SK-N-SH (cell line): Measurements from ENCODE around the gene PARP14. TPM values are rescaled to one million over a fixed set of nuclear protein-coding genes. Genes with fewer than 3 reads are reported as not detected.

ENCODE experiments used
- CTCF ChIA-PET: fragments of 300-600, 350-600 bp; formaldehyde crosslinking; extraction: SDS; loops from one replicate; lab custom pipeline; 2021; lab: Yijun Ruan, JAX
- POLR2A ChIA-PET: fragments of 350-600 bp; sonication (Branson Sonifier 250); formaldehyde crosslinking; extraction: SDS; loops from one replicate; lab custom pipeline; 2020; ENCODE audit warnings: antibody characterized with exemption, inconsistent platforms; lab: Yijun Ruan, JAX
- DNase-seq: peaks from one replicate; pipeline ENCODE4 v3.0.0; 2012
- H2AFZ ChIP-seq: fragments of 200-600 bp; sonication (generic); 2 replicates; pipeline ENCODE4 v1.8.1; 2016; ENCODE audit warnings: antibody characterized with exemption, mild to moderate bottlenecking, low read depth
- H3F3A ChIP-seq: fragments of 200-600 bp; sonication (generic); replicated peaks from 2 replicates; pipeline ENCODE3; 2016; ENCODE audit warnings: antibody characterized with exemption, mild to moderate bottlenecking; ENCODE audit not compliant: insufficient read depth
- H3K27ac ChIP-seq, 2 experiments: fragments of 200-500 bp in 1 of 2; fragments of 200-600 bp in 1 of 2; sonication (Bioruptor generic) in 1 of 2; sonication (generic), shearing (Covaris generic) in 1 of 2; 2 replicates each; pipeline versions ENCODE4 v1.5.1 to v1.6.1; 2014 to 2016; ENCODE audit warnings: low read depth in 2 of 2, inconsistent platforms in 1 of 2, low read length in 1 of 2, mild to moderate bottlenecking in 1 of 2, mixed read lengths in 1 of 2
- H3K27me3 ChIP-seq: fragments of 200-600 bp; sonication (generic), shearing (Covaris generic); 2 replicates; pipeline ENCODE4 v1.6.1; 2016; ENCODE audit warnings: mixed run types; ENCODE audit not compliant: insufficient read depth
- H3K36me3 ChIP-seq, 2 experiments: fragments of 200-500 bp in 1 of 2; fragments of 200-600 bp in 1 of 2; sonication (Bioruptor generic) in 1 of 2; sonication (generic) in 1 of 2; replicated peaks in 1 of 2; 2 replicates each; pipeline versions ENCODE3 to v1.5.1; 2014 to 2016; ENCODE audit warnings: low read length in 1 of 2, mild to moderate bottlenecking in 1 of 2; ENCODE audit not compliant: insufficient read depth in 2 of 2, control insufficient read depth in 1 of 2
- H3K4me1 ChIP-seq, 2 experiments: fragments of 200-500 bp in 1 of 2; fragments of 200-600 bp in 1 of 2; sonication (Bioruptor generic) in 1 of 2; sonication (generic), shearing (Covaris generic) in 1 of 2; 2 replicates each; pipeline versions ENCODE4 v1.5.1 to v1.6.1; 2014 to 2016; ENCODE audit warnings: low read depth in 1 of 2, low read length in 1 of 2, mixed run types in 1 of 2; ENCODE audit not compliant: insufficient read depth in 2 of 2, control insufficient read depth in 1 of 2
- H3K4me2 ChIP-seq: fragments of 200-600 bp; sonication (generic), shearing (Covaris generic); 2 replicates; pipeline ENCODE4 v1.6.1; 2017; ENCODE audit warnings: mixed run types
- H3K4me3 ChIP-seq, 2 experiments: fragments of 200-500 bp in 1 of 2; fragments of 200-600 bp in 1 of 2; sonication (Bioruptor generic) in 1 of 2; sonication (generic), shearing (Covaris generic) in 1 of 2; 2 replicates each; pipeline versions ENCODE4 v1.5.1 to v1.8.1; 2014 to 2016; ENCODE audit warnings: low read depth in 2 of 2, inconsistent platforms in 1 of 2, low read length in 1 of 2, mild to moderate bottlenecking in 1 of 2, mixed read lengths in 1 of 2, moderate library complexity in 1 of 2
- H3K79me2 ChIP-seq: fragments of 200-600 bp; sonication (generic); 2 replicates; pipeline ENCODE4 v1.8.1; 2017; ENCODE audit warnings: mild to moderate bottlenecking; ENCODE audit not compliant: insufficient read depth
- H3K9ac ChIP-seq: fragments of 200-600 bp; sonication (generic); 2 replicates; pipeline ENCODE4 v1.6.1; 2017; ENCODE audit warnings: mixed run types
- H3K9me2 ChIP-seq: fragments of 200-600 bp; sonication (generic); 2 replicates; pipeline ENCODE4 v1.6.1; 2017; ENCODE audit warnings: mixed run types
- H3K9me3 ChIP-seq: fragments of 200-600 bp; sonication (generic); 2 replicates; pipeline ENCODE4 v1.6.1; 2017; ENCODE audit warnings: mixed run types, mild to moderate bottlenecking, moderate library complexity
- H4K20me1 ChIP-seq: fragments of 200-600 bp; sonication (generic); 2 replicates; pipeline ENCODE4 v1.6.1; 2017; ENCODE audit warnings: mild to moderate bottlenecking, mixed run types; ENCODE audit not compliant: insufficient read depth
- GABPA ChIP-seq: IDR thresholded peaks from 2 replicates; pipeline ENCODE4 v1.4.0; 2012; ENCODE audit warnings: low read depth, mild to moderate bottlenecking
- RAD21 ChIP-seq: IDR thresholded peaks from 2 replicates; pipeline ENCODE4 v1.6.1; 2012; ENCODE audit warnings: mild to moderate bottlenecking, low read length
- REST ChIP-seq: IDR thresholded peaks from 2 replicates; pipeline ENCODE4 v1.6.1; 2012; ENCODE audit warnings: mild to moderate bottlenecking, low read depth, low read length, moderate library complexity
- RFX5 ChIP-seq: IDR thresholded peaks from 2 replicates; pipeline ENCODE4 v1.6.1; 2012; ENCODE audit warnings: mild to moderate bottlenecking, improper control_type of control experiment, low read length
- SIN3A ChIP-seq: IDR thresholded peaks from 2 replicates; pipeline ENCODE4 v1.6.1; 2012; ENCODE audit warnings: low read depth, mild to moderate bottlenecking, low read length, moderate library complexity, borderline replicate concordance
- USF1 ChIP-seq: IDR thresholded peaks from 2 replicates; pipeline ENCODE4 v1.4.0; 2012; ENCODE audit warnings: low read depth, borderline replicate concordance
- YY1 ChIP-seq: IDR thresholded peaks from 2 replicates; pipeline ENCODE4 v1.4.0; 2012; ENCODE audit warnings: low read depth, mild to moderate bottlenecking
- WGBS: methylation state at CpG from one replicate; pipeline ENCODE4 v1.1.6; 2017; ENCODE audit warnings: low lambda C conversion rate; 5-methylcytosine and 5-hydroxymethylcytosine counted together
- polyA plus RNA-seq, 3 experiments: library from polyadenylated mRNA; depleted of rRNA; stranded (reverse); fragments of >200 nt; gene quantifications; 2 replicates each; pipeline ENCODE4 v1.2.3, GENCODE V29; 2012

The PARP14 gene
- polyA plus RNA-seq, 1 of the 3 experiments (the other 2 are of a cell fraction): 9.2 TPM

GRCh38 chr3:122777563-122777962, 96.9 kb downstream of the PARP14 start:
- no peak for DNase-seq
- Histone ChIP-seq H3K36me3 (peaks cover 0 to 3% of the 10 kb centered on the region in 2 experiments), H3K9me3 (no peaks in the 10 kb centered on the region), H3K27ac (no peak overlapping the region), H2AFZ (no peak overlapping the region), H3K4me3 (no peak overlapping the region), H3K4me2 (no peak overlapping the region), H3K79me2 (no peaks in the 10 kb centered on the region), H3K27me3 (no peaks in the 10 kb centered on the region), H3K9ac (no peak overlapping the region), H4K20me1 (no peaks in the 10 kb centered on the region), H3K9me2 (no peaks in the 10 kb centered on the region), H3F3A (no peaks in the 10 kb centered on the region), H3K4me1 (no peaks in the 10 kb centered on the region)
- WGBS: 95% methylated on average over 3 of the region's 3 CpGs
- CTCF ChIA-PET: no interaction called here
- POLR2A ChIA-PET: no interaction called here
- TF ChIP-seq RAD21: no peak
- TF ChIP-seq RFX5: no peak
- no peak for TF ChIP-seq REST
- no peak for TF ChIP-seq YY1
- TF ChIP-seq GABPA: no peak
- no peak for TF ChIP-seq SIN3A
- no peak for TF ChIP-seq USF1

Other genes starting within 250 kb of the PARP14 start
- 21.6 and 32.0 TPM in 2 replicates for gene KPNA1, start 165.9 kb upstream of the PARP14 start, polyA plus RNA-seq (2012; rRNA removed)
- 13.5 and 17.4 TPM in 2 replicates for gene PARP9, start 116.5 kb upstream of the PARP14 start, polyA plus RNA-seq (2012; rRNA removed)
- 2.6 and 2.7 TPM in 2 replicates for gene DTX3L, start 116.5 kb upstream of the PARP14 start, polyA plus RNA-seq (2012; rRNA removed)
- not detected in 2 replicates for gene PARP15, start 103.2 kb upstream of the PARP14 start, polyA plus RNA-seq (2012; rRNA removed)
- 5.1 and 6.7 TPM in 2 replicates for gene HSPBAP1, start 113.0 kb downstream of the PARP14 start, polyA plus RNA-seq (2012; rRNA removed)
- gene SLC49A4, start 114.2 kb downstream of the PARP14 start, polyA plus RNA-seq (2012; rRNA removed): 6.4 and 9.1 TPM in 2 replicates